ENCODE data around the gene SLC35B3.

GRCh38 chr6:8415913-8416312 is 19.4 kb downstream of the SLC35B3 start:
- TF ChIP-seq POLR2A (IDR thresholded peaks at IDR 0.05) = no peak
- TF ChIP-seq CTCF (IDR thresholded peaks at IDR 0.05) = no peak
